Fibroblast of villous mesenchyme (primary cell): ENCODE data around the gene HS3ST5. TPM values are rescaled to one million over a fixed set of nuclear protein-coding genes. Genes with fewer than 3 reads are reported as not detected.

Source experiments
- DNase-seq: peaks from one replicate; pipeline ENCODE4 v3.0.0-alpha.2; 2010; ENCODE audit warnings: low read depth
- H3K4me3 ChIP-seq: 2 replicates; pipeline ENCODE4 v1.5.1; 2011; ENCODE audit warnings: low read depth, mild to moderate bottlenecking, low read length
- CTCF ChIP-seq: IDR thresholded peaks from 2 replicates; pipeline ENCODE4 v1.5.1; 2012; ENCODE audit warnings: low read depth, mild to moderate bottlenecking, low read length; ENCODE audit not compliant: insufficient read depth
- total RNA-seq: library from RNA; depleted of rRNA; stranded (reverse); fragments of >200 nt; gene quantifications from 2 replicates; pipeline ENCODE4 v1.2.3, GENCODE V29; 2012

Gene HS3ST5
- total RNA-seq, 1 donor: under 0.01 TPM

GRCh38 chr6:114271405-114271804 is 71.4 kb downstream of the HS3ST5 start:
- TF ChIP-seq CTCF: no peak

GRCh38 chr6:114267897-114268296 is 74.9 kb downstream of the HS3ST5 start:
- H3K4me3 ChIP-seq: no peak overlapping the region
- TF ChIP-seq CTCF: no peak
- no peak for DNase-seq

More at GRCh38 chr6:114271405-114271804, 71.4 kb downstream of the HS3ST5 start:
- DNase-seq: no peak
- no peak overlapping the region for H3K4me3 ChIP-seq

- no peak overlapping the region for H3K4me3 ChIP-seq
- DNase-seq: no peak
- TF ChIP-seq CTCF: no peak
Measured at GRCh38 chr6:114260810-114261209, 82.0 kb downstream of the HS3ST5 start.

- DNase-seq: no peak
- TF ChIP-seq CTCF: no peak
- H3K4me3 ChIP-seq: no peak overlapping the region
Measured at GRCh38 chr6:114258376-114258775, 84.4 kb downstream of the HS3ST5 start.

- no peak for TF ChIP-seq CTCF
- DNase-seq: no peak
- H3K4me3 ChIP-seq: no peak overlapping the region
Measured at GRCh38 chr6:114253431-114253830, 89.4 kb downstream of the HS3ST5 start.

- TF ChIP-seq CTCF: no peak
- H3K4me3 ChIP-seq: no peak overlapping the region
- DNase-seq: no peak
Measured at GRCh38 chr6:114249522-114249921, 93.3 kb downstream of the HS3ST5 start.

GRCh38 chr6:114247101-114247500 is 95.7 kb downstream of the HS3ST5 start:
- no peak for TF ChIP-seq CTCF

More at GRCh38 chr6:114247101-114247500, 95.7 kb downstream of the HS3ST5 start:
- no peak overlapping the region for H3K4me3 ChIP-seq
- DNase-seq: no peak
